DND-41 (cell line): ENCODE data around the gene SENP8.

Source experiments
- ATAC-seq: fragments of 200-7000 bp; cut with Tn5 transposase; 3 replicates; pipeline ENCODE4 v1.9.1; 2021; ENCODE audit warnings: low read depth; ENCODE audit not compliant: insufficient read depth
- DNase-seq: peaks from one replicate; pipeline ENCODE4 v3.0.0-alpha.2; 2020
- H2AFZ ChIP-seq: 2 replicates; pipeline ENCODE4 v1.6.0; 2012; ENCODE audit warnings: low read depth, low read length
- H3K27ac ChIP-seq: 2 replicates; pipeline ENCODE4 v1.5.1; 2012; ENCODE audit warnings: low read length, inconsistent platforms
- H3K27me3 ChIP-seq: fragments of 200-600 bp; sonication (generic); 2 replicates; pipeline ENCODE4 v1.6.0; 2012; ENCODE audit warnings: low read length, mild to moderate bottlenecking, inconsistent platforms; ENCODE audit not compliant: insufficient read depth, poor library complexity
- H3K36me3 ChIP-seq: 2 replicates; pipeline ENCODE4 v1.5.1; 2012; ENCODE audit warnings: low read length, inconsistent platforms; ENCODE audit not compliant: insufficient read depth
- H3K4me1 ChIP-seq: 2 replicates; pipeline ENCODE4 v1.5.1; 2012; ENCODE audit warnings: mild to moderate bottlenecking, low read length; ENCODE audit not compliant: insufficient read depth
- H3K4me2 ChIP-seq: 2 replicates; pipeline ENCODE4 v1.6.0; 2012; ENCODE audit warnings: mild to moderate bottlenecking, moderate library complexity, low read length, inconsistent platforms; ENCODE audit not compliant: insufficient read depth
- H3K4me3 ChIP-seq, 2 experiments: fragments of 200-600 bp in 1 of 2; shearing (Covaris generic) in 1 of 2; 2 replicates each; pipeline ENCODE4 v1.5.1; 2012 to 2016; ENCODE audit warnings: inconsistent platforms in 2 of 2, low read length in 2 of 2, mild to moderate bottlenecking in 2 of 2, low read depth in 1 of 2, moderate library complexity in 1 of 2
- H3K79me2 ChIP-seq: 2 replicates; pipeline ENCODE4 v1.6.0; 2012; ENCODE audit warnings: low read length, inconsistent platforms; ENCODE audit not compliant: insufficient read depth
- H3K9ac ChIP-seq: 2 replicates; pipeline ENCODE4 v1.6.0; 2012; ENCODE audit warnings: low read depth, mild to moderate bottlenecking, inconsistent platforms, low read length, moderate library complexity
- H3K9me3 ChIP-seq: 2 replicates; pipeline ENCODE4 v1.5.1; 2012; ENCODE audit warnings: low read length, moderate library complexity, mild to moderate bottlenecking, inconsistent platforms; ENCODE audit not compliant: insufficient read depth, severe bottlenecking
- H4K20me1 ChIP-seq: 2 replicates; pipeline ENCODE4 v1.6.0; 2012; ENCODE audit warnings: low read length; ENCODE audit not compliant: insufficient read depth
- CTCF ChIP-seq: IDR thresholded peaks from 2 replicates; pipeline ENCODE4 v1.5.1; 2012; ENCODE audit warnings: borderline replicate concordance, low read length, moderate library complexity, mild to moderate bottlenecking; ENCODE audit not compliant: poor library complexity, severe bottlenecking; ENCODE audit errors: extremely low read depth
- EZH2 ChIP-seq: IDR thresholded peaks from 3 replicates; pipeline ENCODE4 v1.6.1; 2012; ENCODE audit warnings: borderline replicate concordance, low read depth, mild to moderate bottlenecking, moderate library complexity, low read length, inconsistent platforms; ENCODE audit not compliant: severe bottlenecking

SENP8 gene

DNA sequence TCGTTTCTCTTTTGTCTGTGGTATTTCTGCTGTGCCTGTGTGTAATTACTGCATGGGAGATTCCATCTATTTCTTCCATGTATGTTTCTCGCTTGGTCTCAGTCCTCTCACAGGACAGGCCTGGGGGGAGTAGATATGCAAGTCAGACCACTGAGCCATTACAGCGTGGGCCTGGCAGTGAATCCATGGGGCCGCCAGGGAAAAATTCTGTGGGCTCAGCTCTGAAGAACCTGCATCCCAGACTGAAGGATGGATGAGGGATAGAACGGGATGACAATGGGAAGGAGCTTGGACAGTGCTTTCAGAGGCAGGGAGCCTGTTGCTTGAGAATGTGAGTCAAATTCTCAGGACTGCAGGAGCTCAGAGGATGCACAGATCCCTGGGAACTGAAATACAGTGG is 54.6 kb downstream of the SENP8 start:
- no peaks in the 10 kb centered on the region for H4K20me1 ChIP-seq
- H3K9me3 ChIP-seq = no peaks in the 10 kb centered on the region
- no peak overlapping the region for H2AFZ ChIP-seq
- H3K27me3 ChIP-seq = no peaks in the 10 kb centered on the region
- H3K9ac ChIP-seq = no peak overlapping the region
- H3K27ac ChIP-seq = no peak overlapping the region
- ATAC-seq (no peak), DNase-seq (no peak)
- no peaks in the 10 kb centered on the region for H3K79me2 ChIP-seq
- H3K36me3 ChIP-seq = no peaks in the 10 kb centered on the region
- H3K4me2 ChIP-seq = no peak overlapping the region
- no peak for TF ChIP-seq EZH2
- no peak for TF ChIP-seq CTCF
- no peak overlapping the region for H3K4me3 ChIP-seq
- peaks cover 17% of the 10 kb centered on the region for H3K4me1 ChIP-seq

- Histone ChIP-seq H3K36me3 (no peaks in the 10 kb centered on the region), H3K4me2 (no peak overlapping the region), H3K4me1 (peaks cover 11% of the 10 kb centered on the region), H3K27ac (no peak overlapping the region), H3K9ac (no peak overlapping the region), H3K4me3 (no peak overlapping the region), H3K9me3 (no peaks in the 10 kb centered on the region), H3K27me3 (no peaks in the 10 kb centered on the region), H3K79me2 (no peaks in the 10 kb centered on the region), H2AFZ (no peak overlapping the region), H4K20me1 (no peaks in the 10 kb centered on the region)
- no peak for TF ChIP-seq EZH2
- no peak for TF ChIP-seq CTCF
- no peak for DNase-seq
- no peak for ATAC-seq
Measured at GRCh38 chr15:72173401-72173800, 55.2 kb downstream of the SENP8 start.

GRCh38 chr15:72173864-72174550 is 55.8 kb downstream of the SENP8 start:
- Histone ChIP-seq H3K36me3 (no peaks in the 10 kb centered on the region), H3K27ac (no peak overlapping the region), H2AFZ (no peak overlapping the region), H3K4me1 (peaks cover 5% of the 10 kb centered on the region), H3K9me3 (no peaks in the 10 kb centered on the region), H3K79me2 (no peaks in the 10 kb centered on the region), H3K4me3 (no peak overlapping the region), H3K27me3 (no peaks in the 10 kb centered on the region), H4K20me1 (no peaks in the 10 kb centered on the region), H3K9ac (no peak overlapping the region), H3K4me2 (no peak overlapping the region)
- no peak for TF ChIP-seq CTCF
- TF ChIP-seq EZH2 = no peak
- DNase-seq (no peak), ATAC-seq (no peak)
